Neutrophil (primary cell): Measurements from ENCODE around the gene GPRIN3.
"Not testable (repeated sequence)": the region's sequence is repeated elsewhere in the genome, so short reads cannot be mapped to it uniquely, and the experiment has no call there.

Experiments used
- H3K27ac ChIP-seq: fragments of 200-600 bp; sonication (generic); 2 replicates; pipeline ENCODE4 v1.5.1; 2016; ENCODE audit warnings: mild to moderate bottlenecking, moderate library complexity
- H3K27me3 ChIP-seq: fragments of 200-600 bp; sonication (generic); 2 replicates; pipeline ENCODE4 v1.6.0; 2016; ENCODE audit warnings: mild to moderate bottlenecking
- H3K36me3 ChIP-seq: fragments of 200-600 bp; sonication (generic); 2 replicates; pipeline ENCODE4 v1.5.1; 2017
- H3K4me1 ChIP-seq, 2 experiments: fragments of 200-600 bp in 1 of 2; sonication (generic) in 1 of 2; 1 replicate in 1 of 2; 2 replicates in 1 of 2; pipeline versions ENCODE4 v1.5.1 to v1.6.1; 2013 to 2016; ENCODE audit warnings: low read depth in 1 of 2, low read length in 1 of 2, mild to moderate bottlenecking in 1 of 2, moderate library complexity in 1 of 2; ENCODE audit not compliant: control insufficient read depth in 1 of 2, insufficient read depth in 1 of 2
- H3K4me3 ChIP-seq, 2 experiments: fragments of 200-600 bp in 1 of 2; sonication (generic) in 1 of 2; 1 replicate in 1 of 2; 2 replicates in 1 of 2; pipeline ENCODE4 v1.5.1; 2013 to 2016; ENCODE audit warnings: low read depth in 1 of 2, low read length in 1 of 2, mild to moderate bottlenecking in 1 of 2, moderate library complexity in 1 of 2
- H3K9me3 ChIP-seq: fragments of 200-600 bp; sonication (generic); 2 replicates; pipeline ENCODE4 v1.5.1; 2016
- CTCF ChIP-seq: fragments of 200-600 bp; sonication (generic); IDR thresholded peaks from 2 replicates; pipeline ENCODE4 v1.5.1; 2016; ENCODE audit warnings: antibody characterized with exemption

The GPRIN3 gene

GRCh38 chr4:89314291-89314690 is 6.7 kb upstream of the GPRIN3 start:
- Histone ChIP-seq H3K27me3 (no peaks in the 10 kb centered on the region), H3K36me3 (no peaks in the 10 kb centered on the region), H3K9me3 (no peaks in the 10 kb centered on the region), H3K27ac (no peak overlapping the region), H3K4me1 (peaks cover 23 to 35% of the 10 kb centered on the region in 2 experiments), H3K4me3 (no peak overlapping the region)
- TF ChIP-seq CTCF = no peak

GRCh38 chr4:89312066-89312465 is 4.5 kb upstream of the GPRIN3 start:
- no peaks in the 10 kb centered on the region for H3K36me3 ChIP-seq
- no peak overlapping the region for H3K4me3 ChIP-seq
- peaks cover 22 to 34% of the 10 kb centered on the region in 2 experiments for H3K4me1 ChIP-seq
- no peak overlapping the region for H3K27ac ChIP-seq
- H3K27me3 ChIP-seq = peaks cover 22% of the 10 kb centered on the region
- no peak for TF ChIP-seq CTCF
- no peaks in the 10 kb centered on the region for H3K9me3 ChIP-seq

GRCh38 chr4:89311433-89311832 is 3.8 kb upstream of the GPRIN3 start:
- Histone ChIP-seq H3K27ac (no peak overlapping the region), H3K36me3 (no peaks in the 10 kb centered on the region), H3K9me3 (no peaks in the 10 kb centered on the region), H3K4me1 (peaks cover 17 to 32% of the 10 kb centered on the region in 2 experiments), H3K27me3 (peaks cover 28% of the 10 kb centered on the region), H3K4me3 (no peak overlapping the region)
- no peak for TF ChIP-seq CTCF

- not testable (repeated sequence) for H3K36me3 ChIP-seq, H3K27ac ChIP-seq, H3K9me3 ChIP-seq, H3K4me3 ChIP-seq
- Histone ChIP-seq H3K4me1 (peaks cover 8 to 17% of the 10 kb centered on the region in 2 experiments), H3K27me3 (peaks cover 42% of the 10 kb centered on the region)
These were observed 1.6 kb upstream of the GPRIN3 start for GRCh38 chr4:89309154-89309553.

GRCh38 chr4:89308161-89308500 is 531 bp upstream of the GPRIN3 start:
- no peaks in the 10 kb centered on the region for H3K36me3 ChIP-seq
- TF ChIP-seq CTCF = no peak
- H3K27ac ChIP-seq = no peak overlapping the region
- H3K4me1 ChIP-seq = peaks cover 8 to 24% of the 10 kb centered on the region in 2 experiments
- peak overlapping the region; percentile 65 to 68 for H3K4me3 ChIP-seq
- no peaks in the 10 kb centered on the region for H3K9me3 ChIP-seq
- peaks cover 42% of the 10 kb centered on the region for H3K27me3 ChIP-seq

- H3K9me3 ChIP-seq = no peaks in the 10 kb centered on the region
- H3K36me3 ChIP-seq = no peaks in the 10 kb centered on the region
- H3K4me3 ChIP-seq = peak overlapping the region; percentile 65 to 68
- H3K4me1 ChIP-seq = peaks cover 8 to 24% of the 10 kb centered on the region in 2 experiments
- H3K27me3 ChIP-seq = peaks cover 42% of the 10 kb centered on the region
- no peak overlapping the region for H3K27ac ChIP-seq
- no peak for TF ChIP-seq CTCF
These were observed 488 bp downstream of the GPRIN3 start for GRCh38 chr4:89307178-89307445.
